ENCODE data around the gene HOXB1.

The HOXB1 gene

DNA sequence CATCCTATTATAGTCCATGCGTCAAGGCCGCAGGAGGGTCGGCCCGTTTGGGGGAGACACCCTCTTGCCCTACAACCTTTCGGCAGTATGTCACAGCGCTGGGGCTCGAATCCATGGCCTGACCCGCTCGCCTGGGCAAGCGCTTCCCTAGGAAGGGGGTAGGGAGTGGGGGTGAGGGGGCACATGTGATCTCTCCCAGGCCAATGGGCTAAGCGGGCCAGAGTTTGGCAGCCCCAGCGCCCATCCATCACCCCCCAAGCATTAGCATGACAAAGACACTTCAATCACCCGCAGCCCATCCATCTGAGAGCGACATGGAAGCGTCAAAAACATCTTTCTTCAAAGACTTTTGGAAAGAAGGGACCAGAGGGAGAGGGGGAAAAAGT lies at the start of gene HOXB1:
Gene HOXB1, minus strand, starts transcription at position 125 of the 386 bp plus-strand sequence. Its CDS starts 107 bp downstream, at position 18.
- DNase-seq (ENCODE audit: low spot score in 2 of 2) = no peak
- in situ Hi-C loops (cut with MboI; ENCODE audit: low sequenced_read_pairs) = no loop called here
- H3K4me3 ChIP-seq = no peak within 1 kb of the TSS
- no peaks in the 10 kb centered on the region for H3K27me3 ChIP-seq (ENCODE audit: low read depth)
- H3K4me1 ChIP-seq = no peaks in the 10 kb centered on the region
- no peaks in the 10 kb centered on the region for H3K36me3 ChIP-seq (replicated peaks)
- no peaks in the 10 kb centered on the region for H3K9me3 ChIP-seq

DNA sequence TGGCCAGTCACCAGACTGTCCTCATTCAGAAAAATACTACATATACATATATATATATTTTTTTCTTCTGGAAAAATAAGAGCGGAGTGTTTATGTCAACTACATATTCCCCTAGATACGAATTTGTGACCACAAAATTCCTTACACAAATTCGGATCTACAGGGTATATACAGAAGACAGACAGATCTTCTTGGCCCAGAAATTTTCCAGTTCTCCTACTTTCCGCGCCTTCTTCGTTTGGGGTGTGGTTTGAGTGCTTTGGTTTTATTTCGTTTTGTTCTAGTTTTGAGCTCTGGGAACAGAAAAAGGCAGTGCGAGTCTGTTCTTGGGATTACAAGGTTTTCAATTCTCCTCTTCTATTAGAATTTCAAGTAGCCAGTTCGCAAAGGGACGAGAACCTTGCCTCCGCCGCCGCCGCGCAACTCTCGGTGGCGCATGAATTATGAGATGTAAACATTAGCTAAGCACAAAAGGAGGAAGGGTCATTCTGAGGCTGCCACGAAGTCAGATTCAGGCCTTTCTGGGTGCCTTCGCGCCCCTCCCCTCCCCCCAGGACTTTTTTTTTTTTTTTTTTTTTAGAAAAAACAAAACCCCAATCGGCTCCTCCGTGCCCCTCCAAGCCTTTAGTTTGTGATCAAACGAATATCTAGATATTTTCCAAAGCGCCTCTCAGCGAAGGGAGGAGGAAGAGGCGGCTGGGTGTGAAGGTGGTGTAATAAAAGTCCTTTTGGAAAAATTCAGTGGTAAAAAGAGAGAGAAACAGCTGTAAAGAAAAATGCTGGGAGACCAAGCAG lies 49.1 kb upstream of the HOXB1 start:
- Histone ChIP-seq H3K9me3 (no peaks in the 10 kb centered on the region), H3K4me1 (peaks cover 13% of the 10 kb centered on the region), H3K36me3 (replicated peaks) (no peaks in the 10 kb centered on the region), H3K4me3 (no peak overlapping the region), H3K27me3 (ENCODE audit: low read depth) (no peaks in the 10 kb centered on the region)
- DNase-seq (ENCODE audit: low spot score in 2 of 2) = no peak
- in situ Hi-C loops (cut with MboI; ENCODE audit: low sequenced_read_pairs) = loop anchor here (5.0 kb wide), 1 partner anchor 38 kb away; no protein-coding TSS in a partner anchor

DNA sequence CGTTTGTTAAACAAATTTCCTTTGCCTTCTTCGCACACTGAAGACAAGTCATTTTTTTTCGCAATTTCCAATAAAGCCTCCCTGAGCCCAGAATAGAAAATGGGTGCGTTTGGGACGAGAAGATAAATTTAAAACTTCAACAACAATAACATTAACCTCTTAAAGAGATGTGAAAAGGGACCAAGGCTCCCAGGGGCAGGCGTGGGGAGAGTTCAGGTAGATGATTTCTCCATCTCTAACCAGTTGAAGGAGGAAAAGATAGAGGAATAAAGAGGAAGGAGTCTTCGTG lies 48.6 kb upstream of the HOXB1 start:
- Histone ChIP-seq H3K4me1 (peaks cover 16% of the 10 kb centered on the region), H3K36me3 (replicated peaks) (no peaks in the 10 kb centered on the region), H3K27me3 (ENCODE audit: low read depth) (no peaks in the 10 kb centered on the region), H3K4me3 (no peak overlapping the region), H3K9me3 (no peaks in the 10 kb centered on the region)
- in situ Hi-C loops (cut with MboI; ENCODE audit: low sequenced_read_pairs) = loop anchor here (5.0 kb wide), 1 partner anchor 37 kb away; no protein-coding TSS in a partner anchor
- no peak for DNase-seq (ENCODE audit: low spot score in 2 of 2)

DNA sequence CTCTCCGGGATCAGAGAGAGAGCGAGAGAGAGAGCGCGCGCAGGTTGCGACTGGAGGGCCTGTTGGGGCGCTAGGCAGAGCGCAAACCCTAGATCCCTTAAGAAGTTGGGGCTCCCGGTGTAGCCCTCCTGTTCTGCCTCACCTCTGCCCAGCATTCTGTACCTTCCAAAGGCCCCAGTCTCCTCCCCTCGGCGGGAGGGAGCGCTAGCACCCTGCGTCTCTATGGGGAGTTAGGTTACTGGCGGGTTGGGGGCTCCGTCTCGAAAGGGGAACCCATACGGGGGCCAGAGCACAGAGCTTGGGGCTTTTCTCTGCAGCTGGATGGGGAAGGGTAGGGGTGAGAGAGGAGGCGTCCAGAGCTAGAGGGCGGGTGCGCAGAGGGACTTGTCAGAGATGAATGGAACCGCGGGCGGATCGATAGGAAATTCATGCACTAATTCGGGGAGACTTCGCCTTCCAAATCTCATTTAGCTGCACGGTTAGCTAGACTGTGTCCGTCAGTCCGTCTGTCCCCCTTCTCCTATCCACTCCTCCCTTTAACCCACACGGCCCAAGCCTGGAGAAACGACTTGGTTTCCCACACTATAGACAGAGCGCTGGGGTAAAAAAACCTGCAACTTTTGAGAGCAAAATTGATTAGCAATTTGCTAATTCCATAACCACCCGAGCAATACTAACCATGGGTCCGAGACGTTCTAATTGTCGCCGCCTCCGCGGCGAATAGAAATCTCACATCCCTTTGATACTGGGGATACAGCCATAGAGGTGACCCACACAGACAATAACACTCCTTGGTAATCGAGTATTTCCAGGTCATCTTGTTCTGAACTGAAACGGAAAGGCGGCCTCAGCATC lies 48.0 kb upstream of the HOXB1 start:
- Histone ChIP-seq H3K36me3 (replicated peaks) (no peaks in the 10 kb centered on the region), H3K4me3 (peak overlapping the region; percentile 58), H3K4me1 (peaks cover 16% of the 10 kb centered on the region), H3K27me3 (ENCODE audit: low read depth) (no peaks in the 10 kb centered on the region), H3K9me3 (no peaks in the 10 kb centered on the region)
- peak in 1 of 2 experiments; percentile 39 for DNase-seq (ENCODE audit: low spot score in 2 of 2)
- in situ Hi-C loops (cut with MboI; ENCODE audit: low sequenced_read_pairs) = loop anchor here (5.0 kb wide), 1 partner anchor 37 kb away; no protein-coding TSS in a partner anchor

DNA sequence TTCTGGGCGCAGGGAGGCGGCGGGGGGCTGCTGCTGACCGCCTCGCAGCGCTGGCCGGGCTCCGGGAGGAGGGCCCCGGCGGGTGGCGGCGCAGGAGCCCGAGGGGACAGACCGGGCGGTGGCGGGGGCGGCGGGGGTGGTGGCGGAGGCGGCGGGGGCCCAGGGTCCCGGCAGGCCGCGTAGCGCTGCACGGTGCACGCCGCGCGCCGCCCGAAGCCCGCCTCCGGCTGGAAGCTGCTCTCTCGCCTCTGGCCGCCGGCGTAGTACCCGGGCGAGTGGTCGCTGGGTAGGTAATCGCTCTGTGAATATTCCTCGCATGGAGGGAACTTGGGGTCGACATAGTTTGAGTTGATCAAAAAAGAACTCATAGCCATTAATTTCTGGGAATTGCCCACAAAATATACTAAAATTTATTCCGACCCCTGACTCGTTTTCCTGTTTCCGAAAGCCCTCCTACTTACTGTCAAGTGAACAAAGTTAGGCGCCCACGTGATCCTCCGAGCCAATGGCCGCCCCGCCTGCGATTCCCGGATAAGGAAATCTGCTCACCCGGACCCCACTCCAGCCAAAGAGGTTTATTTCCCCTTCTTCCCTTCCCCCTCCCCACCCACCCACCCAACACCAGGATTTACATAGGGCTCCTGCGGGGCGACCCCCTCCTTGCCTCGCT lies 47.3 kb upstream of the HOXB1 start, which contains the start of gene HOXB4:
Gene HOXB4, minus strand, starts transcription at position 405 of the 670 bp plus-strand sequence. Its CDS starts 31 bp downstream, at position 374.
- Histone ChIP-seq H3K4me3 (peak within 1 kb of the TSS; percentile 58), H3K27me3 (ENCODE audit: low read depth) (no peaks in the 10 kb centered on the region), H3K4me1 (peaks cover 24% of the 10 kb centered on the region), H3K9me3 (no peaks in the 10 kb centered on the region), H3K36me3 (replicated peaks) (no peaks in the 10 kb centered on the region)
- DNase-seq (ENCODE audit: low spot score in 2 of 2) = peak; percentile 81 to 89
- in situ Hi-C loops (cut with MboI; ENCODE audit: low sequenced_read_pairs) = loop anchor here (5.0 kb wide), 1 partner anchor 36 kb away; no protein-coding TSS in a partner anchor

DNA sequence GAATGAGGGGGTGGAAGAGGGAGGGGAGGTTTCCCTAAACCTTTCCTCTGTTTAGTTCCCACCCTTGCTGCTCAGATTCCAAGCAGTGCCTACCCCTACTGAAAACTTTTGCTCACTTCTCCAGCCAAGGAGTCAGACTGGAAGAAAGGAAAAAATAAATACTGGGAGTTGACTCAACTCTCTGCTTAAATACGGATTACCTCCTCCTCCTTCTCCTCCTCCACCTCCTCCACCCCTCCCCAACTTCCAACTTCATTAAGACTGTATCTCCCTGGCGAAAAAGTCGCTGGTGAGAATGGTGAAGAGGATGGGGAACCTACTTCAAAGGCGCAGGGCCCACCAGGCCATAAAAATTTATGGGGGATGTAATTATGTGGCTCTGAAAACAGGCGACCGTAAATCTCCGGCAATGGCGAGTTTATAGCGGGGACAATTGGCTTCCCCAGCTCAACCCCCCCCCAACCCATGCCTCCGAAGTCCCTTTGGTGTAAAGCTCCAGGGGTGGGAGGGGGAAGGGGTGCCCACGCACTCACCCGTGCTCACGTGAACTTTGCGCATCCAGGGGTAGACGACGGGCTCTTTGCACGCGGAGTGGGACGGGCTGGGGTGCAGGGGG lies 46.6 kb upstream of the HOXB1 start:
- peaks cover 28% of the 10 kb centered on the region for H3K4me1 ChIP-seq
- peak in 1 of 2 experiments; percentile 62 for DNase-seq (ENCODE audit: low spot score in 2 of 2)
- in situ Hi-C loops (cut with MboI; ENCODE audit: low sequenced_read_pairs) = loop anchor here (5.0 kb wide), 1 partner anchor 35 kb away; no protein-coding TSS in a partner anchor
- H3K9me3 ChIP-seq = no peaks in the 10 kb centered on the region
- H3K27me3 ChIP-seq (ENCODE audit: low read depth) = no peaks in the 10 kb centered on the region
- H3K36me3 ChIP-seq (replicated peaks) = no peaks in the 10 kb centered on the region
- H3K4me3 ChIP-seq = peak overlapping the region; percentile 58

DNA sequence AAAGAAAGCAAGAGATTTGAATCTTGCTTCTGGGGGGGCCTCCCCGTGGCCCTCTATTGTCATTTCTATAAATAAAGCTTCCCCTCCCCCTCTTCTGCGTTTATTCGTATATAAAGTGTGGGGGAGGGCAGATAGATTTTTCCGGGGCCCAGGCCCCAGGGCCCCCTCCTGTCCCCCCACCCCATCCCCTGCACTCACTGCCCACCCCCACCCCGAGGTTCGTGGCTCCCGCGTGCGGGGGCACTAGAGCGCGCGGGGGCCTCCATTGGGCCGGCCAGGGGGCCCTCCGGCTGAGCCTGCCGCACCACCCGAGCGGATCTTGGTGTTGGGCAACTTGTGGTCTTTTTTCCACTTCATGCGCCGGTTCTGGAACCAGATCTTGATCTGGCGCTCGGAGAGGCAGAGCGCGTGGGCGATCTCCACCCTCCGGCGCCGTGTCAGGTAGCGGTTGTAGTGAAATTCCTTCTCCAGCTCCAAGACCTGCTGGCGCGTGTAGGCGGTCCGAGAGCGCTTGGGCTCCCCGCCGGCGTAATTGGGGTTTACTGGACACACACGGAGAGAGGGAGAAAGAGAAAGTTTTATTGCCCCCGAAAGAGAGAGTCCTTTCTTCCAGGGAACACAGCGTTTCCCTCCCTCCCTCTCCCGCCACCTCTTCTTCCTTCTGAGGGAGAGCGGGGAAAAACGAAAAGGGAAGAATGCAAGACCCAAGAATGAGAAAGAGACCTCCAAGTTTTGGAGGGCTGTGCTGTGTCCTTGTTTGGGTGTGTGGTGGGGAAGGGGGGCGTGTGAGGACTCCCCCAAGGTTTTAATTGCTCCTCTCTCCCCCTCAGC lies 45.9 kb upstream of the HOXB1 start:
- peaks cover 28% of the 10 kb centered on the region for H3K4me1 ChIP-seq
- no peaks in the 10 kb centered on the region for H3K9me3 ChIP-seq
- H3K27me3 ChIP-seq (ENCODE audit: low read depth) = no peaks in the 10 kb centered on the region
- DNase-seq (ENCODE audit: low spot score in 2 of 2) = peak in 1 of 2 experiments; percentile 67
- H3K36me3 ChIP-seq (replicated peaks) = no peaks in the 10 kb centered on the region
- in situ Hi-C loops (cut with MboI; ENCODE audit: low sequenced_read_pairs) = loop anchor here (5.0 kb wide), 1 partner anchor 34 kb away; no protein-coding TSS in a partner anchor
- peak overlapping the region; percentile 58 for H3K4me3 ChIP-seq

DNA sequence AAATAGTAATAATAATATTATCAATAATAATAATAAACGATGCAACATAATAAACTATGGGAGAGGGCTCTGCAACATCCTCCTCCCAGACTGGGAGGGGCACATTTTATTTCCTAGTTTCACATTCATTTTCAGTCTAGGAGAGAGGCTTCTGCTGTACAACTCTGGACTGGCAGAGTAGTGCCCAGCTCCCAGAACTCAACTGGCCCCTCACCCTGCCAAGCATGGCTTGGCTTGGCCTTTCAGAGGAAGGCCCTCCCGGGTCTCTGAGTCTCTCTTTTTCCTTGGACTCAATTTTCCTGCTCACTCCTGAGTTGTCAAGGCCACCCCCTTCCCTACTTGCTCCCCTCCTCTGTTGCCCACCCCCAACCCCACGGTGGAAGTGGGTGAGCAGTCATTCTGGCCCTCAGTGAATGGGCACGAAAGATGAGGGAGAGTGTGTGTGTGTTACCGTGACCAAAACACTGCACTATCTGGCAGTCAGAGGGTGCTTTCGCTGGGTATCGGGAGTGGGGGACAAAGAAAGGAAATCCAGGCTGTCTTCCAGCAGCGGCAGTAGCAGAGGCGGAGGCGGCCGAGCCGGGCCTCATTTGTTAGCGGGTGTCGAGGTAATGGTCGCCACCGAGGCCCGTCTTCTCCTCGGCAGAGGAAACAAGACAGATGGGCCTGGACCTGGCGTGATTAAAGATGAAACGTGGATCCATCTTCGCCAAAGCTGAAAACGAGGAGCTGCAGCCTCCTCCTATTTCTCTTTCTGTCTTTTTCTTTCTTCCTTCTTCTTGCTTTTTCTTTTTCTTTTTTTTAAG lies 45.1 kb upstream of the HOXB1 start:
- H3K27me3 ChIP-seq (ENCODE audit: low read depth) = no peaks in the 10 kb centered on the region
- peaks cover 28% of the 10 kb centered on the region for H3K4me1 ChIP-seq
- no peaks in the 10 kb centered on the region for H3K36me3 ChIP-seq (replicated peaks)
- in situ Hi-C loops (cut with MboI; ENCODE audit: low sequenced_read_pairs) = loop anchor here (5.0 kb wide), 1 partner anchor 34 kb away; no protein-coding TSS in a partner anchor
- H3K4me3 ChIP-seq = peak overlapping the region; percentile 2; the same call in 1 of the 2 replicates
- peak in 1 of 2 experiments; percentile 36 for DNase-seq (ENCODE audit: low spot score in 2 of 2)
- H3K9me3 ChIP-seq = no peaks in the 10 kb centered on the region

DNA sequence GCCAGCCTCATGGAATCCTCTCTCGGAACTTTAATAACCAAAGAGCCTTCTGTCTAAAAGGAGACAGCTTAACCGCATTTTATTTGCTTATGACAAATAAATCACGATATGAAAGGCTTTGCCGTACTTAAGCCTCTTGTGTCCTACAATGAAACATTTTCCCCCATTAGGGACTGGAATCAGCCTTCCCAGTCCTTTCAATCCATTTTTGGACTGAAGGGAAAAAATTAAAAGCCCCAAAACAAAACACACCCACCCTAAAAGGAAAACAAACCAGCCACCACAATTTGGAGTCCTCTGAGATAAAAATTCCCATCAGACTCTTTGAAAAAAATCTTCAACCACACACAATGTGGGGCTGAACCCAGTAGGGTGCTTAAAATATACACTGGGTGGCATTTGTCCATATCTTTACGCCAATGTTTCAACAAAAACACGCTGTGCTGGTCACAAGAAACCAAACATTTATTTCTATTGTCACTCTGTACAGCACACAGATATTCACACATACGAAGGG lies 44.3 kb upstream of the HOXB1 start:
- in situ Hi-C loops (cut with MboI; ENCODE audit: low sequenced_read_pairs) = loop anchor here (5.0 kb wide), 1 partner anchor 33 kb away; no protein-coding TSS in a partner anchor
- H3K4me1 ChIP-seq = peaks cover 28% of the 10 kb centered on the region
- H3K9me3 ChIP-seq = no peaks in the 10 kb centered on the region
- no peaks in the 10 kb centered on the region for H3K36me3 ChIP-seq (replicated peaks)
- H3K27me3 ChIP-seq (ENCODE audit: low read depth) = no peaks in the 10 kb centered on the region
- no peak overlapping the region for H3K4me3 ChIP-seq
- peak; percentile 55 to 97 for DNase-seq (ENCODE audit: low spot score in 2 of 2)

DNA sequence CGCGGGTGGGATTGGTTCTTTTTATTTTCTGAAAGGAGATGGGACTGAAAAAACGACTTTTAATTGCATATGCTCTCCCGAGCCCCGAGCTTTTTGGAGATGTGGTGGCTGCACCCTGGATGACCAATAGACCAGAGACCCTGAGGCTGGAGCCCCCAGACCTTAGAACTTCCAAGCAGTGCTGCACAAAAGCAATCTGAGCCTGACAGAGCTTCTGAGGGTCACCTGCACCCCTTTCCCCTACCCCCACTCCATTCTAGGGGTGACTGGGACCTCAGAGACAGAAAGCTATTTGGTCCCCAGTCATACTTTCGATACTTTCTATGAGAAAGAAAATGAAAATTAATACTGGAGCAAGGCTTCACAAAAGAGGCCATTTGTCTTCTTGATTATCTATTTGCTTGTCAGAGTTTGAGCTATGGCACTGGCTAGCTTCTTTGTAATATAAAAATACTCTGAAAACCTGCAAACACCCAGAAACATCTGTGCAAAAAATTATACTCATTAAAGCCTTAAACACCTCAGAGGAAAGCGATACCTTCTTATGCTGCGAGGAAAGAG lies 43.8 kb upstream of the HOXB1 start:
- H3K27me3 ChIP-seq (ENCODE audit: low read depth) = no peaks in the 10 kb centered on the region
- peak overlapping the region; percentile 5 for H3K4me3 ChIP-seq
- no peaks in the 10 kb centered on the region for H3K36me3 ChIP-seq (replicated peaks)
- in situ Hi-C loops (cut with MboI; ENCODE audit: low sequenced_read_pairs) = loop anchor here (5.0 kb wide), 1 partner anchor 32 kb away; no protein-coding TSS in a partner anchor
- H3K4me1 ChIP-seq = peaks cover 28% of the 10 kb centered on the region
- DNase-seq (ENCODE audit: low spot score in 2 of 2) = no peak
- H3K9me3 ChIP-seq = no peaks in the 10 kb centered on the region

DNA sequence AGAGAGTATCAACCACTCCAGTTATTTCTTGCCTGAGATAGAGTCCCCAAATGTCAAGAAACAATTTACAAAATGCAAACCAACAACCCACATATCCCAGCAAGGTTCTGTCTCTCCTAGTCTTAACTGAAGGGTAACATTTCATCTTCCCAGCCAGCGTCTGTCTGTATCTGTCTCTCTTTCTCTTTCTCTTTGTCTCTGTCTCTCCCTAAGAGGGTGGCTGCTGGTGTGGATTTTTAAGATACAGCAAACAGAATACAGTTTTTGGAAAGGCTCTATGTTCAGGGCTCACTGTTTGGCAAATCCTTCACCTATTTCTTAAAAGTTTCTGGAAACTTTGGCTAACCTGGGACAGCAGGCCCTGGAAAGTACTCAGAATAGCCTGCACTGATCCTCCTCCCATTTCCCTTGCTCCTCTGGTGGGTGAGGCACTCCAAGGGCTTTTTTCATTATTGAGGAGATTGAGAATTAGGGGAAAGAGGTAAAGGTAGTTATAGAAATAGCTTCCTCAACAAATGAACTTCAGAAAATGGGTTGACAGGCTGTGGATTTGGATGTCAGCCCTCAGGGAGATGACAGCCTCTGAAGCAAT lies 41.1 kb upstream of the HOXB1 start:
- no peaks in the 10 kb centered on the region for H3K27me3 ChIP-seq (ENCODE audit: low read depth)
- no peak for DNase-seq (ENCODE audit: low spot score in 2 of 2)
- no peaks in the 10 kb centered on the region for H3K36me3 ChIP-seq (replicated peaks)
- H3K4me3 ChIP-seq = no peak overlapping the region
- in situ Hi-C loops (cut with MboI; ENCODE audit: low sequenced_read_pairs) = no loop called here
- no peaks in the 10 kb centered on the region for H3K9me3 ChIP-seq
- H3K4me1 ChIP-seq = peaks cover 28% of the 10 kb centered on the region

Measured in HAP-1 (cell line).